ENCODE results near the gene EPRS1.
A peak's percentile ranks its signal among the peaks of the same experiment; 100 is the strongest.

EPRS1 gene

DNA sequence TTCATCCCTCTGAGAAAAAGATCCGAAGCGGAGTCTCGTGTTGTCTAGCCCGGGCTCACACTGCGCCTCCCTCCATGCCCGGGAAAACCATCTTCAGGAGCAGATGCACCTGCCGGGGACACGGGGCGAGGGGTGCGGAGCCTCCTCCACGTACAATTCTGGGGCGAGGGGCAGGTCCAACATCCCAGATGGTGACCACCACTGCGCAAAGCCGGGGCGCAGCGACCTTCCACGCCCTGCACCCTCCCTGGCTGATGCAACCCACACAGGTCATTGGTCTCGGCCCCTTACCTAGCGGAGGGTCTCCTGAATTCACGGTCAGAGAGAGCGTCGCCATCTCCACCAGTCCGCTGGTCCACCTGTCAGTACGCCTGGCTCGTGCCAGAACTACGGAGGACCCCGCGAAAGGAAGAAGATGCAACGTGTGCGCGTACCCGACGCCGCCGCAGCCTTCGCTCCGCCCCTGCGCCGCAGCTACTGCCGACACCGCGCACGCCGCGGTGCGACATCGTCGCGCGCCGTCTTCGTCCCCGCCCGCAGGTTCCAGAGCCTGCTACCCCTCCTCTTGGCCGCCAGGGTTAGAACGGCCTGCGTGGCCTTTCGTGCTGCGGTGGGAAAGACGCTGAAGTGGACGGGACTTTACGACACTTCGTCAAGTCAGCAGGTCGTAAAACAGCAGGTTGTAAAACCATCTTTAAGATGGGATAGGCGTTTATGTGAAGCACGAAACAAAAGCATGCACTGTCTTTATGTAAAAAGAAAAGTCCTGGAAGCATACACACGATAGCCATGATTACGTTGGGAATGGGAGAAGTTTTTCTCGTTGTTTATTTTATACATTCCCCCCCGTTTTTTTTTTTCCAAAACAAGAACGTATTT is at the start of gene EPRS1:
Gene EPRS1, minus strand, starts transcription at position 454 of the 879 bp plus-strand sequence. Its CDS starts 117 bp downstream, at position 337.
- DNase-seq = peak; percentile 95 to 96

GRCh38 chr1:220094016-220094911 is 48.0 kb upstream of the EPRS1 start, which contains the start of gene IARS2:
IARS2 (plus strand) TSS chr1:220094132; CDS start chr1:220094217, 85 bp downstream.
- peak; percentile 83 to 87 for DNase-seq

DNA sequence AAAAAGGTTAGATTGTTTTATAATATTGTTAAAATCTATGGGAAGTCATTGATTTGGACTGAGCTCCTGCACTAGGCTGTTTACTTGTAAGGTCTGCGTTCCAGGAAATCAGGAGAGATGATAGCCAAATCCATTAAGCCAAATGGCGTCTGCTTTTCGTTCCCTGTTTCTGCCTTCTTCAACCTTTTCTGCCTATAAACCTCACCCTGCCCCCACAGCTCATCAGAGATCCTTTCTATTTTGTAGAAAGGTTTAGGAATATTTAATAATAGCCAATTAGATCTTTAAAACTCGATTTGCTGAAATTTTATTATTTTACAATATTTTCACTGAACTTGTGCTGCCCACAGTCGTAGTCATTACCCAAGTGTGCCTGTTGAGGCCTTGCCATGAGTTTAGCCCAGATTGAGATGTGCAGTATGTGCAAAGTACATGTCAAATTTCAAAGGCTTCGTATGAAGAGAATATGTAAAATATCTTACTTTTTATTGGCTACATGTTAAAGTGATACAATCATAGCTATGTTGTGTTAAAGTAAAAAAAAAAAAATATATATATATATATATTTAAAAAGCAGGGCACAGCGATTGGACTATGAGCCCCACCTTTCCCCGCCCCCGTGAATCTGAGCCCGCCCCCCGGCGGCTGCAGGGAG is 47.2 kb upstream of the EPRS1 start:
- DNase-seq = no peak

DNA sequence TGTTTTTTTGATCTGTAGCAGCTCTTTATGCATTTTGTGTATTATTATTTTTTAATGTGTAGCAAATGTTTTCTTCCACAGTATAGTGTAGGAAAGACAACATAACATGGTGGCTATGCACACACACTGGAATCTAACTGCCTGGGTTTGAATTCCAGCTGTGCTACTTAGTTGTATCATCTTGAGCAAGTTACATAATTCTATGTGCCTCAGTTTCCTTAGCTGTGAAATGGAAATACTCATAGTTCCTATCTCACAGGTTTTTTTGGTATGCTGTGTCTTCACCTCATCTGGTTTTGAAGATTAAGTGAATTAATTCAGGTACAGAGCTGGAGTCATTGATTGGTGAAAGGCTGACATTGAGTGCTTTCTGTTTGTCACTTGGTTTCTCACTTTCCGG is 46.4 kb upstream of the EPRS1 start:
- DNase-seq = no peak

- peak; percentile 91 to 94 for DNase-seq
These were observed 43.6 kb upstream of the EPRS1 start, which contains the start of gene BPNT1 for GRCh38 chr1:220089650-220090556. BPNT1 (minus strand) TSS chr1:220089788; CDS start chr1:220079846, 9,942 bp downstream.

GRCh38 chr1:220086261-220086686 is 40.0 kb upstream of the EPRS1 start:
- DNase-seq = peak; percentile 26 to 27

DNA sequence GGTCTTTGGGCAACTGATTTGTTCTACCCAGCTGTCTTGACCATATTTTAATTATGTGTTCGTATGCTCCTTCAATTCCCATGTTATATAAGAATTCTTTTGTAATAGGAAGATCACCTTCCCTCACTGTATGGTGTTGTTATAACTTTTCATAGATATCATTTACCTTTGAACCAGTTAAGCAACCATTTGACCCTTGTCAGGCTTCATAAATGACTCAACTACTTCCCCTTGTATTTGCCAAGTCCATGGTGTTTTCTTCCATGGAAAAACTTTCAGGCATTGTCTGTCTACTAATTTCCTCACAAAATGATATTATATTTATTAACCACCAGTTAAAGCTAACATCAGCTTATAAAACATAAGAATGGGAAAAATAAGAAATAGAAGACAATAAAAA is 38.2 kb upstream of the EPRS1 start:
- no peak for DNase-seq

- no peak for DNase-seq
These were observed 31.6 kb upstream of the EPRS1 start for GRCh38 chr1:220077887-220078286.

- DNase-seq = no peak
These were observed 30.8 kb upstream of the EPRS1 start for GRCh38 chr1:220076861-220077762.

- DNase-seq = no peak
These were observed 21.2 kb upstream of the EPRS1 start for GRCh38 chr1:220067269-220068204.

- DNase-seq = no peak
These were observed 16.3 kb upstream of the EPRS1 start for GRCh38 chr1:220062629-220063028.

DNA sequence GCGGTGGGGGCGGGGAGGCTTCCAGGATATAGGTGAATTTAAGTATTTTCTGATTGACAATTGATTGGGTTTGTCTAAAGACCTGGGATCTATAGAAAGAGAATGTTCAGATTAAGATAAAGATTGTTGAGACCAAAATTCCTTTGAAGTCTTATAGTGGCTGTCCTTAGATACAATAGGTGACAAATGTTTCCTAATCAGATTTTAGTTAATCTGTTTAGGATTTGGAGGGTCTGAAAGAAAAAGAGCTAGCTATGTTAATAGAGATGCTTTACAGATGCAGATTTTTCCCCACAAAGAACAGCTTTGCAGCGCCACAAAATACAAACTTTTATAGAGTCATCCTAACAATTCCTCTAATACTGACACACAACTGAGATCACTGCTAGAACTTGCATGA is 14.6 kb upstream of the EPRS1 start:
- no peak for DNase-seq

DNA sequence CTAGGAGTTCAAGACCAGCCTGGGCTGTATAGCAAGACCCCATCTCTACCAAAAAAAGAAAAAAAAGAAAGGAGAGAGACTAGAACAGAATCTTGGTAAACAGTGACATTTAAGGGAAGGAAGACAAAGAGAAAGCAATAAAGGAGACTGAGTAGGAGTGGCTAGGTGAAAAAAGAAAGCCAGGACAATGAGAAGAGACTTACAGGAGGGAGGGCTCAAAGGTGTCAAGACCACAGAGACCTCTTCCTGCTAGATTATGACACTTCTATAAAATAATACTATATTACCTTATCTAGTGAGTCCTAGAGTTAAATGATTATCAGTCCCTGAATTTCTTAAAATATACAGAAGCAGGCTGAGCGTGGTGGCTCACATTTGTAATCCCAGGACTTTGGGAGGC is 10.1 kb upstream of the EPRS1 start:
- no peak for DNase-seq

DNA sequence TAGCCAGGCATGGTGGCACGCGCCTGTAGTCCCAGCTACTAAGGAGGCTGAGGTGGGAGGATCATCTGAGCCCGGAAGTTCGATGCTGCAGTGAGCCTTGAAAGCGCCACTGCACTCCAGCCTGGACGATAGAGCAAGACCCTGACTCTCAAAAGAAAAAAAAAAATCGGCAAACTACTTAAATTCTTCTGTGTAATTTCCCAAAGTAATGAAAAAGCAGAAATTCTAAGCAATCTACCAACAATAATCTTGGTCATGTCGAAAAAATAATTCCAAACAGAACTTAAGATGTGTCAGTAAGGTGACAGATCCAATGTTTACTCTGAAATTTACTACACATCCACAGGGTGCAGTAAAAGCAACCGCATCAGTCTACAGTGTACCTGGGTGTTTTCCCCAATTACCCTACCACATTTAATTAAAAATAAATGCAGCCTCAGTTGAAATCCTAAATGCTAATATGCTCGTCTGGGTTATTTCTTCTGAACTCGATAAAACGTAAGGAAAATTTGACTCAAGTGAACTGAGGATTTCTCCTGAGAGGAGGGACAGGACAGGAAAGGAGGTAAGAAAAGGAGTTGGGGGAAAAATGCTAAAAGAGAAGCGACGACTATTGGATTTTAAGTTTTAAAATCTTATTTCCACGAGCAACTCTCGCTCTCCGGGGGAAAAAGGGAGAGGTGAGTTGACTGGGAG is 801 bp downstream of the EPRS1 start:
- DNase-seq = peak; percentile 25 to 47

DNA sequence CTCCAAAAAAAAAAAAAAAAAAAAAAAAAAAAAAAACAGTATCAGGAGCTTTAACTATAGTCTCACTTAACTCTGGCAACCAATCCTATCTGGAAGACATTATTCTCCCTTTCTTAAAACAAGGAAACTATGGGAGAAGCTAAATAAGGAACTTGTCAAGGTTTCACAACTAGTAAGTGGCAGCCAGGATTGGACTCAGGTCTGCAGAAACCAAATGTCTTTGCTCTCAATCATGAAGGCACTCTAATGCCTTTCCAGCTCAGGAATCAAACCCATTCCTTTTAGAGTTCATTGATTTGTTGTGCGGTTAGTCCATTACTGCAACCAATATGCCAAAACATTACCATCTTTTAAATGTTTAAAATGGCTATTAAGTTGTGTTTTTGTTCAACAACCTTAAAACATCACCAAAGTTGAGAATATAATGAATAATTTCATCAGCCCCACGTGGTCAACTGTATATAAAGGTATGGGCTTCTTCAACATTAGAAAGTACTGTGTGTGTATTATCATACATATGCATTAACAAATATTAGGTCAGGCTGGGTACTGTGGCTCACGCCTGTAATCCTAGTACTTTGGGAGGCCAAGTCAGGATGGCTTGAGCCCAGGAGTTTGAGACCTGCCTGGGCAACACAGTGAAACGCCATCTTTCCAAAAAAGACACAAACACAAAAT is 1.5 kb downstream of the EPRS1 start:
- peak; percentile 22 to 32 for DNase-seq

DNA sequence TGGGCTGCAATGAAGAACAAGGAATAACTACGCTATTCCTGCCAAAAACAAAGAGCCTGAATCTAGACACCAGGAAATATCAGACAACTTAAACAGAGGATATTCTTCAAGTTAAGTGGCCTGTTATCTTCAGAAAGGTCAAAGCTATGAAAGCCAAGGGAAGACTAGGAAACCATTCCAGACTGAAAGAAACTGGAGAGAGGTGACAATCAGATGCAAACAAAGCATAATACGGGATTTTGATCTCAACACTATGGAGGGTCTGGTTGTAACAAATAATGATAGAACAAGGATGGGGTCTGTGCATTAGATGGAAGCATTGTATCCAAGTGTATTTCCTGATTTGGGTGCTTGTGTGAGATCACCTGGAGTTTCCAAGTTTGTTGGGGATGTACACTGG is 2.7 kb downstream of the EPRS1 start:
- DNase-seq = no peak

- no peak for DNase-seq
These were observed 6.2 kb downstream of the EPRS1 start for GRCh38 chr1:220040028-220040596.

DNA sequence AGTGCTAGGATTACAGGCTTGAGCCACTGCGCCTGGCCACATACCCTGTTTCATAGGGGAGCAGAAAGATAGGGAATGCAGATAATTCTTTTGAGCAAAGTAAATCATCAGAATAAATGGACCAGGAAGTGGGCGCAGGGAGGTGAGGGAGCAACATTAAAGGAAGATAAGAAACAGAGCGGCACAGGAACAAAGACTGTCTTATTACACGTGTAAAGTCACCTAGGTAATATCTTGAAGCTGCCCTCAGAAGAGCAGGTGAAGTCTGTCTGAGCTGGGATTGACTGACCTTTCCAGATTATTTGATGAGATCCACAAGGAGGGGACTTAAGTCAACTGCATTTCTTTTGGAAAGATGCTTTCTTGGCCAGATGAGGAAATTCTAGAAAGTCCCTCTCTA is 7.7 kb downstream of the EPRS1 start:
- DNase-seq = no peak
